Measurements from ENCODE around the gene C19orf18. TPM values are rescaled to one million over a fixed set of nuclear protein-coding genes. Genes with fewer than 3 reads are reported as not detected.

The C19orf18 gene
- total RNA-seq, 3 donors from 2014 or later (not counting 1 experiment from before 2014, with no cell fraction given), result 0.55 to 0.99 (median 0.70) TPM

- H3K36me3 ChIP-seq (ENCODE audit: control insufficient read depth, insufficient read depth, low read length), result no peaks in the 10 kb centered on the region
- no peak overlapping the region for H3K27ac Mint-ChIP-seq
- no peaks in the 10 kb centered on the region for H3K27me3 ChIP-seq (ENCODE audit: control insufficient read depth, insufficient read depth, low read length)
- H3K4me3 Mint-ChIP-seq, result no peak overlapping the region
- no peak overlapping the region for H3K27ac ChIP-seq (ENCODE audit: low read length)
- 87% methylated on average over 7 of the region's 8 CpGs for WGBS (ENCODE audit: insufficient coverage)
- H3K4me1 Mint-ChIP-seq, result no peaks in the 10 kb centered on the region
- peaks cover 15% of the 10 kb centered on the region for H3K36me3 Mint-ChIP-seq
- TF ChIP-seq, protein P1, sequence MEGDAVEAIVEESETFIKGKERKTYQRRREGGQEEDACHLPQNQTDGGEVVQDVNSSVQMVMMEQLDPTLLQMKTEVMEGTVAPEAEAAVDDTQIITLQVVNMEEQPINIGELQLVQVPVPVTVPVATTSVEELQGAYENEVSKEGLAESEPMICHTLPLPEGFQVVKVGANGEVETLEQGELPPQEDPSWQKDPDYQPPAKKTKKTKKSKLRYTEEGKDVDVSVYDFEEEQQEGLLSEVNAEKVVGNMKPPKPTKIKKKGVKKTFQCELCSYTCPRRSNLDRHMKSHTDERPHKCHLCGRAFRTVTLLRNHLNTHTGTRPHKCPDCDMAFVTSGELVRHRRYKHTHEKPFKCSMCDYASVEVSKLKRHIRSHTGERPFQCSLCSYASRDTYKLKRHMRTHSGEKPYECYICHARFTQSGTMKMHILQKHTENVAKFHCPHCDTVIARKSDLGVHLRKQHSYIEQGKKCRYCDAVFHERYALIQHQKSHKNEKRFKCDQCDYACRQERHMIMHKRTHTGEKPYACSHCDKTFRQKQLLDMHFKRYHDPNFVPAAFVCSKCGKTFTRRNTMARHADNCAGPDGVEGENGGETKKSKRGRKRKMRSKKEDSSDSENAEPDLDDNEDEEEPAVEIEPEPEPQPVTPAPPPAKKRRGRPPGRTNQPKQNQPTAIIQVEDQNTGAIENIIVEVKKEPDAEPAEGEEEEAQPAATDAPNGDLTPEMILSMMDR (IDR thresholded peaks at IDR 0.05), result no peak
- DNase-seq, result no peak
- H3K27me3 Mint-ChIP-seq (ENCODE audit: low read depth in 2 of 2), result no peaks in the 10 kb centered on the region
- intact Hi-C loops (cut with micrococcal nuclease), result no loop called here
- H3K4me1 ChIP-seq (ENCODE audit: control insufficient read depth, insufficient read depth, low read length), result no peaks in the 10 kb centered on the region
- H3K9me3 ChIP-seq (ENCODE audit: control insufficient read depth, insufficient read depth, low read length), result peaks cover 61% of the 10 kb centered on the region
- no peak overlapping the region for H3K4me3 ChIP-seq (ENCODE audit: low read length)
- ATAC-seq, result no peak
- H3K9me3 Mint-ChIP-seq, result peaks cover 14 to 17% of the 10 kb centered on the region in 2 donors
Measured at GRCh38 chr19:57964761-57965160, 9.6 kb downstream of the C19orf18 start.

DNA sequence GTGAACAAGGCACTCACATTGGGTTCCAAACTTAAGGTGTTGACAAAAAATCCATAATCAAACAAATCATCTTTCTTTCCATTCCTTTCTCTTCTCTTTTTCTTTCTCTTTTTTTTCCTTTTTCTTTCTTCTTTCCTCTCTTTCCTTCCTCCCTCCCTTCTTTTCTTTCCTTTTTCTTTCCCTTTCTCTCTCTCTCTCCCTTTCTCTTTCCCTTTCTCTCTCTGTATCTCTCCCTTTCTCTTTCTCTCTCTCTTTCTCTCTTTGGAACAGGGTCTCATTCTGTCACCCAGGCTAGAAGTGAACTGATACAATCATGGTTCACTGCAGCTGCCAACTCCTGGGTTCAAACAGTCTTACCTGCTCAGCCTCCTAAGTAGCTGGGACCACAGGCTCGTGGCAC lies 12.5 kb downstream of the C19orf18 start:
- Histone ChIP-seq H3K4me3 (ENCODE audit: low read length) (no peak overlapping the region), H3K9me3 (ENCODE audit: control insufficient read depth, insufficient read depth, low read length) (peaks cover 48% of the 10 kb centered on the region), H3K27me3 (ENCODE audit: control insufficient read depth, insufficient read depth, low read length) (no peaks in the 10 kb centered on the region), H3K27ac (ENCODE audit: low read length) (no peak overlapping the region), H3K4me1 (ENCODE audit: control insufficient read depth, insufficient read depth, low read length) (no peaks in the 10 kb centered on the region), H3K36me3 (ENCODE audit: control insufficient read depth, insufficient read depth, low read length) (no peaks in the 10 kb centered on the region)
- DNase-seq (no peak), ATAC-seq (no peak)
- Mint-ChIP-seq H3K4me1 (no peaks in the 10 kb centered on the region), H3K27me3 (ENCODE audit: low read depth in 2 of 2) (peaks cover 1 to 5% of the 10 kb centered on the region in 2 donors), H3K36me3 (peaks cover 12% of the 10 kb centered on the region), H3K9me3 (peaks cover 10 to 15% of the 10 kb centered on the region in 2 donors), H3K4me3 (no peak overlapping the region), H3K27ac (no peak overlapping the region)
- WGBS (ENCODE audit: insufficient coverage), result 86% methylated on average over 1 of the region's 1 CpG
- TF ChIP-seq, protein P1 (IDR thresholded peaks at IDR 0.05), result no peak
- intact Hi-C loops (cut with micrococcal nuclease), result no loop called here

DNA sequence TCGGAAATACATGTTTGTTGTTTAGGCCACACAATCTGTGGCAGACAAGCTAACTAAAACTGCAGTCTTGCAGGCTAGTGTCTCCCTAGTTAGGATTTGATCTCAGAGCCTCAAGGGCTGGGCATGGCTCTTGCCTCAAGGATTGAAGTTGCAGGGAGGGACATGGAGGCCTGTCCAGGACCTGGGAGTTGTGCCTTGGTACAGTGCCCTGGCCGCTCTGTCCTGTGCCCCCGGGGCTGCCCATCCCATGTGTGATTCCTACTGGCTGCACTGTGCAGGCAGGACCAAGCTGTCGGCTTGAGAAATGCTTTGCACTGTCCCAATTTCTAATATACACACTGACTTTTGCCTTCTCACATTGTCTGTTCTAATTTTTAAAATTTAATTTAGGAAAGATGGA lies 19.3 kb downstream of the C19orf18 start:
- H3K4me1 Mint-ChIP-seq, result no peaks in the 10 kb centered on the region
- WGBS (ENCODE audit: insufficient coverage), result 95% methylated on average over 4 of the region's 4 CpGs
- Histone ChIP-seq H3K27ac (ENCODE audit: low read length) (no peak overlapping the region), H3K27me3 (ENCODE audit: control insufficient read depth, insufficient read depth, low read length) (no peaks in the 10 kb centered on the region), H3K36me3 (ENCODE audit: control insufficient read depth, insufficient read depth, low read length) (no peaks in the 10 kb centered on the region), H3K9me3 (ENCODE audit: control insufficient read depth, insufficient read depth, low read length) (peaks cover 26% of the 10 kb centered on the region), H3K4me1 (ENCODE audit: control insufficient read depth, insufficient read depth, low read length) (no peaks in the 10 kb centered on the region), H3K4me3 (ENCODE audit: low read length) (no peak overlapping the region)
- peaks cover 5 to 9% of the 10 kb centered on the region in 2 donors for H3K27me3 Mint-ChIP-seq (ENCODE audit: low read depth in 2 of 2)
- ATAC-seq (no peak), DNase-seq (no peak)
- TF ChIP-seq, protein P1 (IDR thresholded peaks at IDR 0.05), result no peak
- H3K4me3 Mint-ChIP-seq, result no peak overlapping the region
- peaks cover 2 to 6% of the 10 kb centered on the region in 2 donors for H3K9me3 Mint-ChIP-seq
- H3K36me3 Mint-ChIP-seq, result peaks cover 7% of the 10 kb centered on the region
- no peak overlapping the region for H3K27ac Mint-ChIP-seq
- intact Hi-C loops (cut with micrococcal nuclease), result no loop called here

- no peaks in the 10 kb centered on the region for H3K36me3 Mint-ChIP-seq
- no peak for ATAC-seq
- DNase-seq, result no peak
- Histone ChIP-seq H3K9me3 (ENCODE audit: control insufficient read depth, insufficient read depth, low read length) (peaks cover 13% of the 10 kb centered on the region), H3K27ac (ENCODE audit: low read length) (no peak overlapping the region), H3K36me3 (ENCODE audit: control insufficient read depth, insufficient read depth, low read length) (no peaks in the 10 kb centered on the region), H3K4me1 (ENCODE audit: control insufficient read depth, insufficient read depth, low read length) (peaks cover 15% of the 10 kb centered on the region), H3K4me3 (ENCODE audit: low read length) (no peak overlapping the region), H3K27me3 (ENCODE audit: control insufficient read depth, insufficient read depth, low read length) (no peaks in the 10 kb centered on the region)
- intact Hi-C loops (cut with micrococcal nuclease), result no loop called here
- peaks cover 0 to 6% of the 10 kb centered on the region in 2 donors for H3K27me3 Mint-ChIP-seq (ENCODE audit: low read depth in 2 of 2)
- H3K27ac Mint-ChIP-seq, result no peak overlapping the region
- TF ChIP-seq, protein P1 (IDR thresholded peaks at IDR 0.05), result no peak
- peaks cover 0 to 3% of the 10 kb centered on the region in 2 donors for H3K9me3 Mint-ChIP-seq
- 95% methylated on average over 11 of the region's 12 CpGs for WGBS (ENCODE audit: insufficient coverage)
- peaks cover 20 to 25% of the 10 kb centered on the region in 2 donors for H3K4me1 Mint-ChIP-seq
- no peak overlapping the region for H3K4me3 Mint-ChIP-seq
Measured at GRCh38 chr19:57949702-57950101, 24.6 kb downstream of the C19orf18 start.

Data from natural killer cell (primary cell).